Right forelimb (tissue), 1 donor: ENCODE measurements around the gene SZT2.

Experiments used
- DNase-seq: peaks from one replicate; pipeline ENCODE4 v3.0.0-alpha.2; 2018

SZT2 gene

GRCh38 chr1:43389326-43390313, at the start of gene SZT2, which contains the start of gene MED8:
TSS of gene SZT2 (plus strand) at chr1:43389899. CDS start at chr1:43389969, 70 bp downstream.
TSS of gene MED8 (minus strand) at chr1:43389800. CDS start at chr1:43389764, 36 bp downstream.
- peak; percentile 97 for DNase-seq

- no peak for DNase-seq
Observed at GRCh38 chr1:43340559-43340958, 49.1 kb upstream of the SZT2 start.

DNA sequence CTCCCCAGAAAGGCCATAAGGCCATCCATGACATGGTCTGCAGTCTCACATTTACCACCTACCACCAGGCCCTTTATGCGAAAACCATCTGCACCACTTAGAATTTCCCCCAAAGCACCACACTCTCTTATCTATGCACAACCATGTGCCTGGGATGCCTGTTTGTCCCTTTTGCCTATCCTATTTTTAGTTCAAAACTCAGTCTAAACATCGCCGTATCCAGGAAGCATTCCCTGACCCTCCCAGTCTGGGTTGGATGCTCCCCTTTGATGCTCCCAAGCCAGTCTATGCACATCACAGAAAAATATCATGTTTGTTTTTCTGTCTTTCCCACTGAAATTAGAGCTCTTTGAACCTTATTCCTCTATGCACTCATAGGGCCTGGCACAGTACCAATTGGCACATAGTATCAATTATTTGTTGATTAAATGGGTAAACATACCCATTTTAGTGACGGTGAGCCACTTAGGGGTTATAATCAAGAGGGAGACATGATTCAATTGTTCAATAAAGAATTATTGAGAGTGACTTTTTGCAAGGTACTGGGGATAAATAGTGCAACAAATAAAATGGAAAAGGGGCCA, 45.3 kb upstream of the SZT2 start:
- no peak for DNase-seq

DNA sequence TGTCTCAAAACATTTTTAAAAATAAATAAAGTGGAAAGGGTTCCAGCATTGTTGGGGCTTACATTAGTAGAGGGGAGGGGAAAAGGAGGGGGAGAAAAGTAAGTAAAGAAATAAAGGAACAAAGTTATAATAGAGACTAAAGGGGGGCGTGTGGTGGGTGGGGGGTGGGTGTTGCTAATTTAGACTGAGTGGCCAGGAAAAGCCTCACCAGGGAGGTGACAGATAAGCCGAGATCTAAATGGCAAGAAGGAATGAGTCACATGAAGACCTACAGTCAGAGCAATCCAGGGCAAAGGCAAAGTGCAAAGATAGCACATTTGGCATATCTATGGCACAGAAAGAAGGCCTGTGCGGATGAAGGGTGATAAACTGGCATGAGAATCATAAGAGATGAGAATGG, 44.6 kb upstream of the SZT2 start:
- DNase-seq = no peak

- no peak for DNase-seq
Observed at GRCh38 chr1:43346636-43347035, 43.1 kb upstream of the SZT2 start.

GRCh38 chr1:43348343-43348808, 41.3 kb upstream of the SZT2 start:
- DNase-seq = no peak

DNA sequence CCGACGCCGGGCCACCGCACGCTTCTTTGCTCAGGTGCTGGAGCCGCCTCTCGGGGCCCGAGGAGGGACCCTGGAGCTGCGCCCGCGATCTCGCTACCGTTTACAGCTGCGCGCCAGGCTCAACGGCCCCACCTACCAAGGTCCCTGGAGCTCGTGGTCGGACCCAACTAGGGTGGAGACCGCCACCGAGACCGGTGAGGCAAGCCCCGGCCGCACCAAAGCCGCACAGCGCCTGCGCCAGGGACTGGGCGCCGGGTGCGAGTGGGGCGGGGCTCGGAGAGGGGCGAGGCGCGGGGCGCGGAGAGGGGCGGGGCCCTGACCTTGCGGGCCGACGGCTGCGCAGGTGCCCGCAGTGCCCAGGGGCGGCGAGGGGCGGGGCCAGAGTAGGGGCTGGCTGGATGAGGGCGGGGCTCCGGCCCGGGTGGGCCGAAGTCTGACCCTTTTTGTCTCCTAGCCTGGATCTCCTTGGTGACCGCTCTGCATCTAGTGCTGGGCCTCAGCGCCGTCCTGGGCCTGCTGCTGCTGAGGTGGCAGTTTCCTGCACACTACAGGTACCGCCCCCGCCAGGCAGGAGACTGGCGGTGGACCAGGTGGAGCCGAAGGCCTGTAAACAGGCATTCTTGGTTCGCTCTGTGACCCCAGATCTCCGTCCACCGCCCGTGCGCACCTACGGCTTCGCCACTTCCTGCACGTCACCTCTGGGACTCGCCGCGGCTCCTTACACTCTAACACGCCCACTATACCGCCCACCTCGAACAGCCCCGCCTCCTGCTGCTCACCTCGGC, 40.7 kb upstream of the SZT2 start:
- peak; percentile 85 for DNase-seq

GRCh38 chr1:43349594-43350306, 39.9 kb upstream of the SZT2 start:
- no peak for DNase-seq

DNA sequence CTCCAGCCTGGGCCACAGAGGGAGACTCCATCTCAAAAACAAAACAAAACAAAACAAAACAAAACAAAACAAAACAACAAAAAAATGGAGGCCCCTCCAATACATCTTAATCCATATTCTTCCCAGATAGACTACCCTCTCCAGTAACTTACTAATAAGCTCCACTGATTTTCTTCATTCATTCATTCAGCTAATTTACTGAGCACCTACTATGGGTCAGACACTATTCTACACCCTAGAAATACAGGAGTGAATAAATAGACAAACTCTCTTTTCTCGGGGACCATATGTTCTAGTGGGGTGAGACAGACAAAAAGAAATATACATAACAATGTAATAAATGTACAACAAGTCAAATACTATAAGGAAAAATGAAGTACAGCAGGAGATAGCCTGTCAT, 38.7 kb upstream of the SZT2 start:
- no peak for DNase-seq

DNA sequence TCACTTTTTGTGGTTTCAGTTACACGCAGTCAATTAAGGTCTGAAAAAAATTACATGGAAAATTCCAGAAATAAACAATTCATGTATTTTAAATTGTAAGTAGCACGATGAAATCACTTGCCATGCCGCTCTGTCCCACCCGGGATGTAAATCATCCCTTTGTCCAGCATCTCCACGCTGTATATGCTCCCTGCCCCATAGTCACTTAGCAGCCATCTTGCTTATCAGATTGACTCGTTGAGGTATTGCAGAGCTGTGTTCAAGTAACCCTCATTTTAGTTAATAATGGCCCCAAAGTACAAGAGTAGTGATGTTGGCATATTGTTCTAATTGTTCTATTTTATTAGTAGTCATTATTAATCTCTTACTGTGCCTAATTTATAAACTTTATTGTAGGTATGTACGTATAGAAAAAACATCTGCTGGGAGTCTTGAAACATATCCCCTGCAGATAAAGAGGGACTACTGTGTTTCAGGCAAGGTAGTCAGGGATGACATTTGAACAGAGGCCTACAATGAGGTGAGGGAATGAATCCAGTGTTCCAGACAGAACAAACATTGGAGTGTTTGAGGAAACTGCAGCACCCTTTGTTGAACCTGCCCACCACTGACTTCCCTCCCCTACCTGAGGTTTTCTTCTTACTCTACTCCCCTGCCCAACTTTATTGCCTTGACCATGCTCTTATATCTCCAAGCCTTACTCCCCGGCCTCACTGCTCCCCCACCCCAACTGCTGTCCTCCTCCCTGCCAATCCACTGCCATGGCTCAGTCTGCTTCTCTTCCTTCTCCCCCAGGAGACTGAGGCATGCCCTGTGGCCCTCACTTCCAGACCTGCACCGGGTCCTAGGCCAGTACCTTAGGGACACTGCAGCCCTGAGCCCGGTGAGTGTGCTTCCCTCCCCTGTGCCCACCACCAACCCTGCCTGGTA, 38.0 kb upstream of the SZT2 start:
- no peak for DNase-seq

- no peak for DNase-seq
Observed at GRCh38 chr1:43352351-43352705, 37.4 kb upstream of the SZT2 start.

DNA sequence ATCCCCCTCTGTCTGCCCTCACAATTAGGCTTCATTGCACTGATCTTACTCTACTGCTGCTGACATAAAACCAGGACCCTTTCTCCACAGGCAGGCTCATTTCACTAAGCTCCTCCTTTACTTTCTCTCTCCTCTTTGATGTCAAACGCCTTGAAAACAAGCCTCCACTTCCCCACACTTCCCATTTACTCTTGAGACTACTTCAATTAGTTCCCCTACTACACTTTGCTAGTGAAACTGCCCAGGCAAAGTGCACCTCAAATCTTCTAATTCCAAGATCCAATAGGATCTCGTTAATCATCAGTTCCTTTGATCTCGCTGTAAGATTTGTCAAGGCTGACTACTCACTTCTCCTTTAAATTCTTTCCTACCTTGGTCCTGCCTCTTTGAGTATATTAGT, 36.8 kb upstream of the SZT2 start:
- no peak for DNase-seq

DNA sequence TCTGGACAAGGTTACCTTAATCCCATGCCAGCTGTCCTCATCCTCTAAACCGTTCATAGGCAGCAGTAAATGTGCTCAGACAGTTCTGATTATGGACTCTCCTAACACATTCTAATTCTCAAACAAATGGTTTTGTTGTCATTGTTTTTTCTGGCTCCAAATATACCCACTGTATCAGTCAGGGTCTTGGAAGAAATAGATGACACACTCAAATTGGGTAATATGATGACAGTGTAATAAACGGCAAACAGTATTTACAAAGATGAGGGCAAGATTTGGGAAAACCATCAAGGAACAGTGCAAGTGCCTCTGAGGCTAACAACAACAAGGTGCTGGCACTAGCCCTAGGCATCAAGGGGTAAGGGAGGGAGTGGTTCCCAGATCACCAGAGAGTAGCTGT, 35.2 kb upstream of the SZT2 start:
- no peak for DNase-seq

DNA sequence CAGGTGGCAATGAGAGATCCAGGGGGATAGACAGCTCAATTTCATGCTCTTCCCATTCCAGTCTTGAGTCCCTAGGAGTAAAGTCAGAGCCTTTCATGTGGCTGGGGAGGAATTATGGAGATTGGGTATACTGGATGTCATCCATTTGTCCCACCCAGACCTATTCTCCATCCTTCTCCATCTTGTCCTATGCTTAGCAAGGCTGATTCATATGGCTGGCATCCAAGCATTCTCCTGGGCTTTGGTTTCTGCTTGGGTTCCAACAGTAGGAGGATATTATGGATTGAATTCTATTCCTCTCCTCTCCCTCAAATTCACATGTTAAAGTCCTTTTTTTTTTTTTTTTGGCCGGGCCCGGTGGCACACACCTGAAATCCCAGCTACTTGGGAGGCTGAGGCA, 34.8 kb upstream of the SZT2 start:
- DNase-seq = no peak

DNA sequence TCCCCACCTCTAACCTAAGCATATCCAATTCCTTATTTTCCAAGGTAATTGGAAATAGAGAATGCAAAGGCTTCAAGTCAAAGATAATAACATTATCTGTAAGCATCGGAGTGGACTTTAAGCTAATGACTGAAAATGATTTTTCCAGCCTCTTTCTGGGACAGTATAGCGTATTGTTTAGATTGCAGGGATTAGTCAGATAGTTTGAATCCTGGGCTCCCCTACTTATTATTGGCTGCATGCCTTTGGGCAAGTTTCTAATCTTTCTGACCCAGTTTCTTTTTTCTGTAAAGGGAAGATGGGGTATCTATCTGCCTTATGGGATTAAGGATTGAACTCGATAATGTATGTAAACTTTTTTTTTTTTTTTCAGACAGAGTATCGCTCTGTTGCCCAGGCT, 32.4 kb upstream of the SZT2 start:
- no peak for DNase-seq

DNA sequence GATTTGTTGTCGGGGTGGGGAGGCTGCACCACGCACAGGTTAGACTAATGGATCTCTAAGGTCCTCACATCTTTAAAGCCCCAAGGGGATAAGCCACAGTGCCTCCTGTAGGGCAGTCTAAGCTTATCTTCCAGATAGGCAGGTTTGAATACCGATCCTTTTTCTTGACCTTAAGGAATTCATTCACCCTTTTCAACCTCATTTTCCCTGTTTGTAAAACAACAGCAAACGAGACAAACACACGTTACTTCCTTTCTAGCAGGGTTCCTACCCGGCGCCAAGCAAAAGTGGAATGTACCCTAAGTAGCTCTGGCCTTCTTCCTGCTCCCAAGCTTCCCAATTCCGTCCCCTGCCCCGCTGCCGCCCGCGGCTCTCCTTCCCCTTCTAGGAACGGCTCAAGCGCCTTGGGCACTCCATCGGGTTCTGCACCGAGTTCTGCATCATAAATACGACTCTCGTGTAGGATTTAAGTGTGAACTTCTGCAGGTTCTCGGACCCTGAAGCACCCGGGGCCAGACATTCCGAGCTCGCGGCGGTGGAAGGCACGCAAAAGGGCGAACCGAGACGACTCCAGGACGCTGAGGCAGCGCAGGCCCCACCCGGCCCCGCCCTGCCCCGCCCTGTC, 31.5 kb upstream of the SZT2 start:
- no peak for DNase-seq

GRCh38 chr1:43358746-43359693, 30.7 kb upstream of the SZT2 start, which contains the start of gene CDC20:
TSS of gene CDC20 (plus strand) at chr1:43358981. CDS start at chr1:43359216, 235 bp downstream.
- peak; percentile 99 for DNase-seq

DNA sequence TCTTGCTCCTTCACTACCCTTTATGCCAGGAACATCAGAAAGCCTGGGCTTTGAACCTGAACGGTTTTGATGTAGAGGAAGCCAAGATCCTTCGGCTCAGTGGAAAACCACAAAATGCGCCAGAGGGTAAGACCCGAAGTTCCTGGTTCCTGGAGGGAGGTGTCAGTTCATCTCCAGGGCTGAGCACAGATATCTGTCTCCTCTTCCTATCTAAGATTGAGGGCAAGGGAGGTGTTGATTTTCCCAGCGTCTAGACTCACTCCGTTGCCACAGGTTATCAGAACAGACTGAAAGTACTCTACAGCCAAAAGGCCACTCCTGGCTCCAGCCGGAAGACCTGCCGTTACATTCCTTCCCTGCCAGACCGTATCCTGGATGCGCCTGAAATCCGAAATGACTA, 30.0 kb upstream of the SZT2 start:
- no peak for DNase-seq

GRCh38 chr1:43360616-43361015, 29.1 kb upstream of the SZT2 start:
- DNase-seq = no peak
